Breast epithelium (tissue), 3 donors: ENCODE data around the gene PDSS2.

Source experiments
- CTCF ChIP-seq, 3 donors: fragments of 450-650 bp; IDR thresholded peaks; one replicate each; pipeline ENCODE4 v1.5.1; 2016 to 2017; ENCODE audit warnings: antibody characterized with exemption in 3 of 3, mild to moderate bottlenecking in 3 of 3, moderate library complexity in 3 of 3
- POLR2AphosphoS5 ChIP-seq, 3 donors: sonication (generic); formaldehyde crosslinking; IDR thresholded peaks; one replicate each; pipeline ENCODE4 v1.6.1; 2017; ENCODE audit warnings: antibody characterized with exemption in 3 of 3

- no peak for TF ChIP-seq POLR2AphosphoS5 (IDR thresholded peaks at IDR 0.05)
- TF ChIP-seq CTCF (IDR thresholded peaks at IDR 0.05) = no peak
These were observed 46.8 kb upstream of the PDSS2 start for GRCh38 chr6:107506145-107506544.
